Left ventricle myocardium superior (tissue), 1 donor: Measurements from ENCODE around the gene RPL27. TPM values are rescaled to one million over a fixed set of nuclear protein-coding genes. Genes with fewer than 3 reads are reported as not detected.

Experiments
- ATAC-seq: fragments of 200-7000 bp; cut with Tn5 transposase; one replicate; pipeline ENCODE4 v1.9.1; 2020; ENCODE audit warnings: mild to moderate bottlenecking, moderate library complexity
- DNase-seq: peaks from one replicate; pipeline ENCODE4 v3.0.0-alpha.2; 2020
- intact Hi-C: fragments of 100-400 bp; cut with micrococcal nuclease; formaldehyde crosslinking; loops from one replicate; pipeline ENCODE4 v1.11.0; 2022
- total RNA-seq: library from RNA; stranded (reverse); fragmentation: NEBNext Ultra II Directional; extraction: Animal tissue kit (Norgen Biotek cat#: 25700); gene quantifications from one replicate; pipeline ENCODE4 v1.2.1, GENCODE V29; 2021
- donor health status: DM: no; HTN: yes; CAD: no; lungs with severe emphysema.

Gene RPL27
- total RNA-seq, 1 donor from 2014 or later: 694 TPM

DNA sequence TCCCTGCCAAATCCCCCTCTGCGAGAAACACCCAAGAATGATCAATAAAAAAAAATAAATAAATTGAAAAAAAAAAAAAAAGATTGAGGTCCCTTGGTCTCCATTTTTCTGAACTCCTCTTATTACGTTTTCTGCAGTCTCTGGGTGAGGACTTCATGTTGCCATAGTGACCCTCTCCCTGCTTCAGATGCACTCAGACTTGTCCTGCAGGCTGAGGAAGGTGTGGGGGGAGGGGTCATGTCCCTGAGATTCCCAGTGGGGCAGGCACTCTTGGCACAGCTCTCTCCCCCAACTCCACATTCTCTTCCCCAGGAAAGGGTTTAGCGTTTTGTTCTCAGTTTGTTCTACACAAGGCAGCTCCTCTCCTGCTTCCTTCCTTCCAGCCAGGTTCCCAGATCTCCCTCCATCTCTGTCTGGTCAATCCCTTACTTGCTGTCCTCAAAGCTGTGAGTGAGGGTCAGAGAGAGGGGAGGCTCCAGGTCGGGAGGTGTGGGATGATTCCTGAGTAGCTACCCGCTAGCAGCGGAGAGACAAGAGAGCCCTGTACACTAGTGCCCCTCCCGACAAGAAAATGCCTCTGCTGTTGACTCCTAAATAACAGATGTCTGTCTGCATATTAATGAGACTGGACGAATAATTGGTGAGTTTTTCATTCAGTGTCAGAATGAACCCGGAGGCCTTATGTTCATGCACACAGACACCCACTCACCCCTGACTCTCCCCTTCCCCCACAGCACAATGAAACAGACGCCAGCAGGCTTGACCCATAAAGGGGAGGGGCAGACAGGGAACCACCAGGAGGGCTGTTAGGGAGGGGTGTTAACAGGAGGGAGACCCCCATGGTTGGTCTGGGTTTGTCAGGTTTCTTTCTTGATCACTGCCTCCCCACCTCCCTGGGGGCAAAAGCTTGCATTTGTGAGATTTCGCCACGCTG lies 36.0 kb downstream of the RPL27 start:
- ATAC-seq: no peak
- DNase-seq: no peak
- intact Hi-C loops: no loop called here

DNA sequence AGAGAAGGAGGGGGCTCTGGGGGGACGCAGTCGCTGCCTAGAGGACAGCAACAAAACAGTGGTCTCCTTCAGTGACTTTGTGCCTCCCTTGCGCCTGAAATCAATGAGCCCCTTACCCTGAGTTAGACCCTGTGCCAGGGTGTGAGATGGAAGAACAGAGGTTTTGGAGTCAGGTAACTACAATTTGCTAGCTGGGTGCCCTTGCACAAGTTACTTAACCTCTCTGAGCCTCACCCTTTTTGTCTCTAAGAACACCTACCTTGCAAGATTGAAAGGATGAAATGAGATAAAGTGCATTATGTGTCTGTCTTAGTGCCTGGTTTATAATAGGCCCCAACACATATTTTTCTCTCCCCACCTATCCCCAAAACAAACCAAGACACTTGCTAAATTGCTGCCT lies 36.7 kb downstream of the RPL27 start:
- ATAC-seq (no peak), DNase-seq (no peak)
- intact Hi-C loops: no loop called here

DNA sequence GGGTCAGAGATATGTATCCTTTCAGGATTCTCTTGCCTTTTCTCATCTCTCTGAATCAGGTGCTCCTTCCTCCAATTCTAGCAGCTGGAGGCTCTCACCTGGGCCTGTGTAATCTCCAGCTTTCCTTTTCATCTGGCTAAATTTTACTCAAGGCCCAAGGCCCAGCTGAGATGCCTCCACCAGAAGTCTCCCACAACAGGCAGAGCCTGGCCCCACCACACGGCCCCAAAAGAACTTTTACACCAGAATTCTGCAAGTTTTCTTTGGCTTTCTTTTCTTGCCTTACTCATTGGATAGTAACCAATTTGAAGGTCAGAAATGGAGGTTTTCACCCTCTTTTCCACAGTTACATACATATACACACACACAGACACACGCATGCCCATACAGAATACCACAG lies 41.4 kb downstream of the RPL27 start:
- ATAC-seq (no peak), DNase-seq (no peak)
- intact Hi-C loops: no loop called here

DNA sequence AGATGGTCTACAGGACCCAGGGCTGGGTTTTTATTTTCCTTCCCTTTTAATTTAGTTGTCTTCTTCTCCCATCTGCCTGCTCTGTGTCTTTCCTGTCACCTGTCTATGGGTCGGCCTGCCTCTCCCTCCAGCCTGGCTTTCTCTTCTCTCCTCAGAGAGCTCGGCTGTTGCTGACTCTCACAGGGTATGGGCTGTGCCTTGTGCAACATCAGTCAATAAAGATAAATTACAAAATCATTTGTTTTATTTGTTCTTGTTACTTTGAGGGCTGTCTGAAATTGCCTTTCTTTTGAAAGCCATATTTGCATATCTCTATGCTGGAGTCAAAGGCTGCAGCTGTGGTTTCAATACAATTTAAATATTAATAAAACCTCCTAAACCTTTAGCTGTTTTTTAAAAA lies 42.4 kb downstream of the RPL27 start:
- intact Hi-C loops: no loop called here
- DNase-seq (no peak), ATAC-seq (no peak)

DNA sequence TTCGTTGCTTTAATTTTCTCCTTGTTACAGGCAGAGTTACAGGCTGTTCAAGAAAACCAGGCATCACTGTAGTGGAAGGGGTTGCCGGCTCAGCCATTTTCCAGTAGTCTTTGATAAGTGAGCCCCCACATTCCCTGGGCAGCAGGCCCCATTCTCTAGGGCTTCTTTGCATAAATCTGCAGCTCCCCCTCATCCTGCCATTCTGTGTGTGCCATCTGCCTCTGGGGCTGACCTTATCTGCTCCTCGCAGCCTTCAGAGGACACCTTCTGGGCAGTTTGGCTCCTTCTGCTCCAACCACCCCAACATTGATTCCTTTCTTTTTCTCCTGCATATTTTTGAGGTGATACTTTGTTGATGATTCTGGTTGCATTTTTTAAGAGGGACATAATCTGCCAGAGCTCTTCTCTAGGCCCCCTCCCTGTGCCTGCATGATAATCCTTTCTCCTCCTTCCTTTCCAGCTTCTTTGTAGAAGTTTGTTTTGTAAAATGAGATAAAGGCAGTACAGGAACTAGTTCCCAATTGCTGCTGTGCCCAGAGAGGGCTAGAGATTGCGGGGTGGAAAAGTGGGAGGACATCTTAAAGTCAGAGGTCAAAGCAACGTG lies 43.9 kb downstream of the RPL27 start:
- intact Hi-C loops: no loop called here
- ATAC-seq: no peak
- no peak for DNase-seq

GRCh38 chr17:43043307-43043706 lies 45.1 kb downstream of the RPL27 start:
- intact Hi-C loops: no loop called here
- DNase-seq (no peak), ATAC-seq (no peak)

- ATAC-seq (no peak), DNase-seq (no peak)
- intact Hi-C loops: no loop called here
Observed at GRCh38 chr17:43044024-43044423, 45.8 kb downstream of the RPL27 start.

DNA sequence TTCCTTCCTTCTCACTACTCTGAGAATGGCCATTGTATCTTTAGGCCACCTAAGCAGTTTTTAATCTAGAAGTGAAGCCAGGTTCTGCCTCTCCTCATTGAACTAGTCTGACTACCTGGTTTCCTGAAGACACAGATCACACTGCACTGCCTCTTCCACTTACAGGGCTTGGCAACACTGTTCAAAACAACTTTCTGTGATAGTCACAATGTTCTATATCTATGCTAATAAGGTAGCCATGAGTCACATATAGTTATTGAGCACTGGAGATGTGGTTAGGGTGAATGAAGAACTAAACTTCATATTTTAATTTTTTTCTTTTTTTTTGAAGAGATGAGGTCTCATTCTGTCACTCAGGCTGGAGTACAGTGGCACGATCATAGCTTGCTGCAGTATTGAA lies 53.8 kb downstream of the RPL27 start:
- intact Hi-C loops: no loop called here
- DNase-seq: no peak
- ATAC-seq: no peak

Other genes with a start within 250 kb of the RPL27 start
- 39.3 TPM for gene RAMP2, start 237.2 kb upstream of the RPL27 start, total RNA-seq
- gene VPS25, start 225.0 kb upstream of the RPL27 start, total RNA-seq: 29.6 TPM
- gene WNK4, start 217.8 kb upstream of the RPL27 start, total RNA-seq: not detected
- 70.4 TPM for gene COA3, start 199.7 kb upstream of the RPL27 start, total RNA-seq
- gene CNTD1, start 199.6 kb upstream of the RPL27 start, total RNA-seq: 0.10 TPM
- 76.8 TPM for gene BECN1, start 174.1 kb upstream of the RPL27 start, total RNA-seq
- 71.2 TPM for gene PSME3, start 165.0 kb upstream of the RPL27 start, total RNA-seq
- 0.40 TPM for gene AOC2, start 153.8 kb upstream of the RPL27 start, total RNA-seq
- gene AOC3, start 147.2 kb upstream of the RPL27 start, total RNA-seq: 6.1 TPM
- not detected for gene G6PC1, start 97.6 kb upstream of the RPL27 start, total RNA-seq
- gene AARSD1, start 34.0 kb upstream of the RPL27 start, total RNA-seq: 31.5 TPM
- 50.7 TPM for gene PTGES3L, start 18.3 kb upstream of the RPL27 start, total RNA-seq
- gene RUNDC1, start 17.9 kb upstream of the RPL27 start, total RNA-seq: 12.7 TPM
- gene IFI35, start 8.4 kb downstream of the RPL27 start, total RNA-seq: 13.2 TPM
- 77.0 TPM for gene VAT1, start 24.0 kb downstream of the RPL27 start, total RNA-seq
- 0.82 TPM for gene RND2, start 26.8 kb downstream of the RPL27 start, total RNA-seq
- gene BRCA1, start 126.9 kb downstream of the RPL27 start, total RNA-seq: 6.8 TPM
- gene NBR1, start 172.8 kb downstream of the RPL27 start, total RNA-seq: 99.2 TPM
- gene TMEM106A, start 213.5 kb downstream of the RPL27 start, total RNA-seq: 1.8 TPM
- gene CCDC200, start 230.2 kb downstream of the RPL27 start, total RNA-seq: not detected
- gene RNU2-1, start 235.6 kb downstream of the RPL27 start, total RNA-seq: 5,074 TPM